COLO829 (cell line): ENCODE results near the gene NAPSA.

ENCODE experiments used
- DNase-seq: peaks from one replicate; pipeline ENCODE4 v3.0.0; 2012; ENCODE audit warnings: low spot score

Gene NAPSA

GRCh38 chr19:50314724-50315708 is 50.4 kb downstream of the NAPSA start:
- no peak for DNase-seq

GRCh38 chr19:50313812-50314536 is 51.5 kb downstream of the NAPSA start:
- no peak for DNase-seq

GRCh38 chr19:50312967-50313811 is 52.2 kb downstream of the NAPSA start:
- DNase-seq = no peak

- no peak for DNase-seq
These were observed 53.5 kb downstream of the NAPSA start for GRCh38 chr19:50311723-50312635.

- no peak for DNase-seq
These were observed 54.5 kb downstream of the NAPSA start for GRCh38 chr19:50310759-50311465.

GRCh38 chr19:50309396-50310125 is 55.9 kb downstream of the NAPSA start:
- no peak for DNase-seq

GRCh38 chr19:50308991-50309390 is 56.4 kb downstream of the NAPSA start:
- no peak for DNase-seq
